OCI-LY1 (cell line): ENCODE data around the gene FAM221B.

Experiments
- H2AFZ ChIP-seq: fragments of 200-600 bp; sonication (generic), shearing (Covaris generic); 2 replicates; pipeline ENCODE4 v1.6.0; 2014; ENCODE audit warnings: antibody characterized with exemption, mild to moderate bottlenecking, low read length
- H3F3A ChIP-seq: fragments of 200-600 bp; sonication (generic), shearing (Covaris generic); 2 replicates; pipeline ENCODE4 v1.6.0; 2014; ENCODE audit warnings: mild to moderate bottlenecking, antibody characterized with exemption, low read length, moderate library complexity; ENCODE audit not compliant: insufficient read depth
- H3K27ac ChIP-seq: fragments of 200-600 bp; sonication (generic); 2 replicates; pipeline ENCODE4 v1.5.1; 2014; ENCODE audit warnings: low read length, mixed run types, mild to moderate bottlenecking, low read depth; ENCODE audit not compliant: poor library complexity, severe bottlenecking
- H3K27me3 ChIP-seq: fragments of 200-600 bp; sonication (generic); 2 replicates; pipeline ENCODE4 v1.6.0; 2014; ENCODE audit warnings: antibody characterized with exemption, mild to moderate bottlenecking, low read length, moderate library complexity; ENCODE audit not compliant: insufficient read depth
- H3K36me3 ChIP-seq: fragments of 200-600 bp; sonication (generic); 2 replicates; pipeline ENCODE4 v1.6.1; 2014; ENCODE audit warnings: mild to moderate bottlenecking, antibody characterized with exemption, low read length, moderate library complexity, mixed read lengths; ENCODE audit not compliant: insufficient read depth
- H3K4me1 ChIP-seq: fragments of 200-600 bp; sonication (generic); 2 replicates; pipeline ENCODE4 v1.5.1; 2014; ENCODE audit warnings: mild to moderate bottlenecking, low read length, moderate library complexity; ENCODE audit not compliant: insufficient read depth, severe bottlenecking
- H3K4me2 ChIP-seq: fragments of 200-600 bp; sonication (generic), shearing (Covaris generic); 2 replicates; pipeline ENCODE4 v1.6.1; 2014; ENCODE audit warnings: low read length
- H3K4me3 ChIP-seq: fragments of 200-600 bp; sonication (generic); 2 replicates; pipeline ENCODE4 v1.5.1; 2014; ENCODE audit warnings: low read length, low read depth, mild to moderate bottlenecking, mixed read lengths; ENCODE audit not compliant: poor library complexity, severe bottlenecking
- H3K79me2 ChIP-seq: fragments of 200-600 bp; shearing (Covaris generic); 2 replicates; pipeline ENCODE4 v1.6.1; 2016; ENCODE audit warnings: mixed run types, low read length, mixed read lengths; ENCODE audit not compliant: insufficient read depth
- H3K9ac ChIP-seq: fragments of 200-600 bp; sonication (generic), shearing (Covaris generic); 2 replicates; pipeline ENCODE4 v1.6.1; 2014; ENCODE audit warnings: mild to moderate bottlenecking, low read length, mixed read lengths
- H3K9me2 ChIP-seq: fragments of 200-600 bp; sonication (generic), shearing (Covaris generic); 2 replicates; pipeline ENCODE4 v1.6.1; 2014; ENCODE audit warnings: low read depth, mild to moderate bottlenecking, low read length, mixed read lengths
- H3K9me3 ChIP-seq: fragments of 200-600 bp; shearing (Covaris generic); 2 replicates; pipeline ENCODE4 v1.6.1; 2014; ENCODE audit warnings: low read length, mixed read lengths
- H4K20me1 ChIP-seq: fragments of 200-600 bp; sonication (generic), shearing (Covaris generic); 2 replicates; pipeline ENCODE4 v1.6.0; 2016; ENCODE audit warnings: mild to moderate bottlenecking, low read length; ENCODE audit not compliant: insufficient read depth
- CTCF ChIP-seq: fragments of 200-600 bp; sonication (generic), shearing (Covaris generic); IDR thresholded peaks from 2 replicates; pipeline ENCODE4 v1.5.1; 2017; ENCODE audit warnings: mild to moderate bottlenecking, antibody characterized with exemption, low read length, moderate library complexity, mixed read lengths
- EZH2 ChIP-seq: fragments of 200-600 bp; sonication (generic), shearing (Covaris generic); IDR thresholded peaks from 2 replicates; pipeline ENCODE4 v1.8.0; 2017; ENCODE audit warnings: borderline replicate concordance, mixed run types, mild to moderate bottlenecking, antibody characterized with exemption, low read length, moderate library complexity, mixed read lengths

The FAM221B gene

GRCh38 chr9:35793461-35793860 lies 35.1 kb downstream of the FAM221B start:
- H3K79me2 ChIP-seq = no peaks in the 10 kb centered on the region
- no peaks in the 10 kb centered on the region for H3K9me3 ChIP-seq
- no peak overlapping the region for H3K4me3 ChIP-seq
- peaks cover 4% of the 10 kb centered on the region; the same call in 1 of the 2 replicates for H3K36me3 ChIP-seq
- no peak overlapping the region for H3K4me2 ChIP-seq
- TF ChIP-seq CTCF (no peak), EZH2 (no peak)
- no peaks in the 10 kb centered on the region for H3K9me2 ChIP-seq
- no peaks in the 10 kb centered on the region for H4K20me1 ChIP-seq
- no peak overlapping the region for H3K27ac ChIP-seq
- no peak overlapping the region for H3K9ac ChIP-seq
- H3K4me1 ChIP-seq = no peaks in the 10 kb centered on the region
- H3F3A ChIP-seq = no peaks in the 10 kb centered on the region
- no peak overlapping the region for H2AFZ ChIP-seq
- H3K27me3 ChIP-seq = no peaks in the 10 kb centered on the region

GRCh38 chr9:35792826-35793225 lies 35.7 kb downstream of the FAM221B start:
- no peaks in the 10 kb centered on the region for H3F3A ChIP-seq
- no peaks in the 10 kb centered on the region for H4K20me1 ChIP-seq
- no peaks in the 10 kb centered on the region for H3K4me1 ChIP-seq
- no peak overlapping the region for H3K4me3 ChIP-seq
- H3K9me3 ChIP-seq = no peaks in the 10 kb centered on the region
- H3K9me2 ChIP-seq = no peaks in the 10 kb centered on the region
- H3K9ac ChIP-seq = no peak overlapping the region
- H3K4me2 ChIP-seq = no peak overlapping the region
- no peak overlapping the region for H2AFZ ChIP-seq
- H3K27me3 ChIP-seq = no peaks in the 10 kb centered on the region
- TF ChIP-seq EZH2 (no peak), CTCF (no peak)
- H3K27ac ChIP-seq = no peak overlapping the region
- no peaks in the 10 kb centered on the region for H3K79me2 ChIP-seq
- H3K36me3 ChIP-seq = peaks cover 4% of the 10 kb centered on the region; the same call in 1 of the 2 replicates

- Histone ChIP-seq H3K9ac (no peak overlapping the region), H3K27ac (no peak overlapping the region), H3K9me2 (no peaks in the 10 kb centered on the region), H2AFZ (no peak overlapping the region), H3K4me3 (no peak overlapping the region), H3K4me2 (no peak overlapping the region), H3K36me3 (peaks cover 4% of the 10 kb centered on the region; the same call in 1 of the 2 replicates), H3K27me3 (no peaks in the 10 kb centered on the region), H3F3A (no peaks in the 10 kb centered on the region), H3K79me2 (no peaks in the 10 kb centered on the region), H3K4me1 (no peaks in the 10 kb centered on the region), H3K9me3 (no peaks in the 10 kb centered on the region), H4K20me1 (no peaks in the 10 kb centered on the region)
- TF ChIP-seq CTCF (no peak), EZH2 (no peak)
Observed at GRCh38 chr9:35792024-35792813, 36.3 kb downstream of the FAM221B start.
